IMR-90 (cell line): ENCODE measurements around the gene MBOAT2. TPM values are rescaled to one million over a fixed set of nuclear protein-coding genes. Genes with fewer than 3 reads are reported as not detected.
A peak's percentile ranks its signal among the peaks of the same experiment; 100 is the strongest.

Experiments used
- ATAC-seq: fragments of 200-7000 bp; cut with Tn5 transposase; 2 replicates; pipeline ENCODE4 v1.9.1; 2020; ENCODE audit warnings: low read depth, mild to moderate bottlenecking, moderate library complexity
- BruUV-seq: library from RNA; stranded (reverse); fragments of 400-500 nt; replicated peaks from 2 replicates; lab custom pipeline; 2021; lab: Mats Ljungman, UMichigan
- CTCF ChIA-PET: fragments of 300-600 bp; formaldehyde crosslinking; extraction: SDS; loops from one replicate; lab custom pipeline; 2021; ENCODE audit warnings: antibody characterized with exemption; lab: Yijun Ruan, JAX
- POLR2A ChIA-PET: fragments of 300-600 bp; sonication (Branson Sonifier 250); formaldehyde crosslinking; loops from one replicate; lab custom pipeline; 2022; ENCODE audit warnings: antibody characterized with exemption; ENCODE audit not compliant: unreplicated experiment; lab: Charles Lee
- DNase-seq: peaks from one replicate; pipeline ENCODE4 v3.0.0; 2013
- H2AFZ ChIP-seq: replicated peaks from 2 replicates; pipeline ENCODE3; 2013; ENCODE audit warnings: low read length, mild to moderate bottlenecking; ENCODE audit not compliant: poor library complexity
- H2AK5ac ChIP-seq: 2 replicates; pipeline ENCODE4 v1.6.1; 2013; ENCODE audit warnings: low read depth, low read length, inconsistent platforms
- H2AK9ac ChIP-seq: replicated peaks from 2 replicates; pipeline ENCODE3; 2013; ENCODE audit warnings: mild to moderate bottlenecking, low read depth, low read length, moderate library complexity; ENCODE audit not compliant: poor library complexity
- H2BK120ac ChIP-seq: 2 replicates; pipeline ENCODE4 v1.6.1; 2013; ENCODE audit warnings: low read depth, low read length, inconsistent platforms
- H2BK15ac ChIP-seq: 3 replicates; pipeline ENCODE4 v1.6.1; 2013; ENCODE audit warnings: low read depth, low read length, inconsistent platforms
- H2BK20ac ChIP-seq: 2 replicates; pipeline ENCODE4 v1.6.1; 2013; ENCODE audit warnings: low read depth, mild to moderate bottlenecking, inconsistent platforms, low read length, moderate library complexity
- H2BK5ac ChIP-seq: 2 replicates; pipeline ENCODE4 v1.6.1; 2013; ENCODE audit warnings: mild to moderate bottlenecking, low read depth, low read length, inconsistent platforms; ENCODE audit not compliant: poor library complexity, severe bottlenecking
- H3K14ac ChIP-seq: replicated peaks from 2 replicates; pipeline ENCODE4 v1.6.1; 2013; ENCODE audit warnings: low read depth, low read length, inconsistent platforms
- H3K18ac ChIP-seq: 2 replicates; pipeline ENCODE4 v1.6.1; 2013; ENCODE audit warnings: low read depth, low read length, control low read depth
- H3K23ac ChIP-seq: 2 replicates; pipeline ENCODE4 v1.6.1; 2013; ENCODE audit warnings: low read depth, low read length, inconsistent platforms
- H3K27ac ChIP-seq: 2 replicates; pipeline ENCODE4 v1.5.1; 2013; ENCODE audit warnings: mild to moderate bottlenecking, control low read depth, low read length; ENCODE audit not compliant: insufficient read depth
- H3K27me3 ChIP-seq: 2 replicates; pipeline ENCODE4 v1.6.1; 2013; ENCODE audit warnings: low read length; ENCODE audit not compliant: control insufficient read depth, insufficient read depth
- H3K36me3 ChIP-seq: 2 replicates; pipeline ENCODE4 v1.6.1; 2013; ENCODE audit warnings: low read length, mixed read lengths; ENCODE audit not compliant: control insufficient read depth, insufficient read depth
- H3K4ac ChIP-seq: 2 replicates; pipeline ENCODE4 v1.6.1; 2013; ENCODE audit warnings: low read depth, low read length, inconsistent platforms
- H3K4me1 ChIP-seq: 2 replicates; pipeline ENCODE4 v1.6.1; 2013; ENCODE audit warnings: low read length, mixed read lengths; ENCODE audit not compliant: control insufficient read depth, insufficient read depth
- H3K4me2 ChIP-seq: 2 replicates; pipeline ENCODE4 v1.6.1; 2013; ENCODE audit warnings: low read depth, mild to moderate bottlenecking, control low read depth, low read length, moderate library complexity
- H3K4me3 ChIP-seq: 2 replicates; pipeline ENCODE4 v1.5.1; 2013; ENCODE audit warnings: low read depth, mild to moderate bottlenecking, control low read depth, low read length, moderate library complexity; ENCODE audit not compliant: insufficient read depth
- H3K56ac ChIP-seq: 2 replicates; pipeline ENCODE4 v1.6.1; 2013; ENCODE audit warnings: low read length, inconsistent platforms; ENCODE audit not compliant: insufficient read depth; ENCODE audit errors: extremely low read depth
- H3K79me1 ChIP-seq, 2 experiments: 2 replicates each; pipeline ENCODE4 v1.6.1; 2013; ENCODE audit warnings: low read length in 2 of 2, inconsistent platforms in 1 of 2, low read depth in 1 of 2
- H3K9ac ChIP-seq: 2 replicates; pipeline ENCODE4 v1.6.1; 2013; ENCODE audit warnings: low read depth, low read length, control low read depth
- H3K9me1 ChIP-seq: 2 replicates; pipeline ENCODE4 v1.6.1; 2013; ENCODE audit warnings: low read length, inconsistent platforms; ENCODE audit not compliant: insufficient read depth
- H3K9me3 ChIP-seq: 2 replicates; pipeline ENCODE4 v1.6.1; 2013; ENCODE audit warnings: low read length; ENCODE audit not compliant: control insufficient read depth, insufficient read depth
- H4K20me1 ChIP-seq: 2 replicates; pipeline ENCODE4 v1.6.1; 2013; ENCODE audit warnings: low read length, inconsistent platforms; ENCODE audit not compliant: insufficient read depth
- H4K5ac ChIP-seq: 2 replicates; pipeline ENCODE4 v1.6.1; 2013; ENCODE audit warnings: mild to moderate bottlenecking, low read depth, low read length, control low read depth
- H4K8ac ChIP-seq, 2 experiments: 2 replicates each; pipeline ENCODE4 v1.6.1; 2013; ENCODE audit warnings: low read depth in 2 of 2, low read length in 2 of 2, control low read depth in 1 of 2, inconsistent platforms in 1 of 2
- H4K91ac ChIP-seq: 2 replicates; pipeline ENCODE4 v1.6.1; 2013; ENCODE audit warnings: low read depth, low read length, inconsistent platforms; ENCODE audit not compliant: insufficient read depth
- BHLHE40 ChIP-seq: fragments of 150-350 bp; IDR thresholded peaks from 2 replicates; pipeline ENCODE4 v1.6.1; 2016; ENCODE audit warnings: mild to moderate bottlenecking, low read depth, low read length
- CHD1 ChIP-seq: IDR thresholded peaks from 2 replicates; pipeline ENCODE4 v1.6.1; 2012; ENCODE audit warnings: low read depth, low read length, improper control_type of control experiment
- WGBS, 2 experiments: methylation state at CpG; one replicate each; pipeline versions ENCODE4 v1.1.5 to v1.1.7; 2013; ENCODE audit warnings: missing lambda C conversion rate in 2 of 2; ENCODE audit not compliant: insufficient read length in 1 of 2; ENCODE audit errors: extremely low coverage in 2 of 2; 5-methylcytosine and 5-hydroxymethylcytosine counted together
- dilution Hi-C: fragments of 300-500 bp; cut with HindIII; formaldehyde crosslinking; loops from one replicate; pipeline ENCODE4 v1.14.3; 2018; ENCODE audit warnings: low sequenced_read_pairs; ENCODE audit not compliant: unreplicated experiment
- in situ Hi-C: fragments of 300-500 bp; cut with MboI; formaldehyde crosslinking; loops from 3 replicates; pipeline ENCODE4 v1.14.3; 2019; ENCODE audit warnings: low sequenced_read_pairs, inconsistent platforms, mixed read lengths
- intact Hi-C: fragments of 100-400 bp; cut with micrococcal nuclease; formaldehyde crosslinking; loops from 2 replicates; pipeline ENCODE4 v1.10.0; 2022
- polyA plus RNA-seq, 3 experiments: library from polyadenylated mRNA; depleted of rRNA; stranded (reverse); fragments of >200 nt; gene quantifications; 2 replicates each; pipeline ENCODE4 v1.2.3, GENCODE V29; 2012; ENCODE audit warnings: low replicate concordance in 1 of 3
- total RNA-seq: library from RNA; depleted of rRNA; stranded (reverse); fragments of >200 nt; gene quantifications from 2 replicates; pipeline ENCODE4 v1.2.3, GENCODE V29; 2012

The MBOAT2 gene
- total and polyA plus RNA-seq, 2 of the 4 experiments (the other 2 are of a cell fraction): 33.9 to 102 TPM

DNA sequence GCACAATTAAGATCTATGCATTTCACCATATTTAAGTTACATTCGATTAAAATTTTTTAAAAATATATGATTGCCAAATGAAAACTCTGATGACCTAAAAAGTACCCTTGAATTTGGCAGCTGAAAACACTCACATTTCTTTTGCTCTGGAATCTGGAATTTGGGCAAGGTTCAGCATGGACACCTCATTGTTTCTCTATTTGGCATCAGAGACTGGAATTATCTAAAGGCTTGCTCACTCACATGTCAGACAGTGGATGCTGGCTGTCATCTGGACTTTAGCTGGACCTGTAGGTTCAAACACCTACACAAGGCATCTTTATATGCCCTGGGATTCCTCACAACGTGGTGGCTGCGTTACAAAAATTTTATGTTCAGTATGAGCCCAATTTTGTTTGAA is 16.1 kb downstream of the MBOAT2 start:
- Histone ChIP-seq H4K20me1 (no peaks in the 10 kb centered on the region; the same call in 1 of the 2 replicates), H3K79me1 (peaks cover 37 to 65% of the 10 kb centered on the region in 2 experiments), H2AK9ac (no peak overlapping the region), H3K27me3 (no peaks in the 10 kb centered on the region), H4K8ac (peak overlapping the region in 1 of 2 experiments; percentile 51; a peak in 1 of 4 replicates), H2BK120ac (no peak overlapping the region), H3K9me1 (peaks cover 4% of the 10 kb centered on the region), H3K4me3 (no peak overlapping the region), H3K9ac (no peak overlapping the region), H4K5ac (no peak overlapping the region), H3K18ac (no peak overlapping the region), H3K4ac (no peak overlapping the region), H3K4me1 (peaks cover 15% of the 10 kb centered on the region), H2BK5ac (no peak overlapping the region), H3K23ac (no peak overlapping the region), H4K91ac (no peak overlapping the region), H2AFZ (no peak overlapping the region), H3K56ac (no peak overlapping the region), H3K27ac (no peak overlapping the region), H3K36me3 (no peaks in the 10 kb centered on the region), H3K4me2 (no peak overlapping the region; the same call in 1 of the 2 replicates), H2AK5ac (no peak overlapping the region), H3K9me3 (no peaks in the 10 kb centered on the region), H2BK20ac (no peak overlapping the region), H2BK15ac (no peak overlapping the region), H3K14ac (no peak overlapping the region)
- dilution Hi-C loops (no loop called here), intact Hi-C loops (no loop called here), in situ Hi-C loops (no loop called here)
- no TSS peak for BruUV-seq
- no CpG with 5 or more reads among the region's 3 CpGs for WGBS, 2 experiments
- ATAC-seq: no peak
- TF ChIP-seq CHD1: no peak
- peak; percentile 20; the same call in 1 of the 2 replicates for TF ChIP-seq BHLHE40
- peak; percentile 56 for DNase-seq
- ChIA-PET POLR2A (no interaction called here), CTCF (no interaction called here)
